DND-41 (cell line): Measurements from ENCODE around the gene PPP2R2D.
"Not testable (repeated sequence)": the region's sequence is repeated elsewhere in the genome, so short reads cannot be mapped to it uniquely, and the experiment has no call there.

Source experiments
- ATAC-seq: fragments of 200-7000 bp; cut with Tn5 transposase; 3 replicates; pipeline ENCODE4 v1.9.1; 2021; ENCODE audit warnings: low read depth; ENCODE audit not compliant: insufficient read depth
- DNase-seq: peaks from one replicate; pipeline ENCODE4 v3.0.0-alpha.2; 2020
- H2AFZ ChIP-seq: 2 replicates; pipeline ENCODE4 v1.6.0; 2012; ENCODE audit warnings: low read depth, low read length
- H3K27ac ChIP-seq: 2 replicates; pipeline ENCODE4 v1.5.1; 2012; ENCODE audit warnings: low read length, inconsistent platforms
- H3K27me3 ChIP-seq: fragments of 200-600 bp; sonication (generic); 2 replicates; pipeline ENCODE4 v1.6.0; 2012; ENCODE audit warnings: low read length, mild to moderate bottlenecking, inconsistent platforms; ENCODE audit not compliant: insufficient read depth, poor library complexity
- H3K36me3 ChIP-seq: 2 replicates; pipeline ENCODE4 v1.5.1; 2012; ENCODE audit warnings: low read length, inconsistent platforms; ENCODE audit not compliant: insufficient read depth
- H3K4me1 ChIP-seq: 2 replicates; pipeline ENCODE4 v1.5.1; 2012; ENCODE audit warnings: mild to moderate bottlenecking, low read length; ENCODE audit not compliant: insufficient read depth
- H3K4me2 ChIP-seq: 2 replicates; pipeline ENCODE4 v1.6.0; 2012; ENCODE audit warnings: mild to moderate bottlenecking, moderate library complexity, low read length, inconsistent platforms; ENCODE audit not compliant: insufficient read depth
- H3K4me3 ChIP-seq, 2 experiments: fragments of 200-600 bp in 1 of 2; shearing (Covaris generic) in 1 of 2; 2 replicates each; pipeline ENCODE4 v1.5.1; 2012 to 2016; ENCODE audit warnings: inconsistent platforms in 2 of 2, low read length in 2 of 2, mild to moderate bottlenecking in 2 of 2, low read depth in 1 of 2, moderate library complexity in 1 of 2
- H3K79me2 ChIP-seq: 2 replicates; pipeline ENCODE4 v1.6.0; 2012; ENCODE audit warnings: low read length, inconsistent platforms; ENCODE audit not compliant: insufficient read depth
- H3K9ac ChIP-seq: 2 replicates; pipeline ENCODE4 v1.6.0; 2012; ENCODE audit warnings: low read depth, mild to moderate bottlenecking, inconsistent platforms, low read length, moderate library complexity
- H3K9me3 ChIP-seq: 2 replicates; pipeline ENCODE4 v1.5.1; 2012; ENCODE audit warnings: low read length, moderate library complexity, mild to moderate bottlenecking, inconsistent platforms; ENCODE audit not compliant: insufficient read depth, severe bottlenecking
- H4K20me1 ChIP-seq: 2 replicates; pipeline ENCODE4 v1.6.0; 2012; ENCODE audit warnings: low read length; ENCODE audit not compliant: insufficient read depth
- EZH2 ChIP-seq: IDR thresholded peaks from 3 replicates; pipeline ENCODE4 v1.6.1; 2012; ENCODE audit warnings: borderline replicate concordance, low read depth, mild to moderate bottlenecking, moderate library complexity, low read length, inconsistent platforms; ENCODE audit not compliant: severe bottlenecking
- TF ChIP-seq, protein P1 (sequence below): IDR thresholded peaks from 2 replicates; pipeline ENCODE4 v1.5.1; 2012; ENCODE audit warnings: borderline replicate concordance, low read length, moderate library complexity, mild to moderate bottlenecking; ENCODE audit not compliant: poor library complexity, severe bottlenecking; ENCODE audit errors: extremely low read depth

Gene PPP2R2D

GRCh38 chr10:131912620-131913019 lies 11.8 kb downstream of the PPP2R2D start:
- no peak overlapping the region for H3K4me3 ChIP-seq
- H3K9me3 ChIP-seq: no peaks in the 10 kb centered on the region
- no peak overlapping the region for H3K9ac ChIP-seq
- H2AFZ ChIP-seq: no peak overlapping the region
- H4K20me1 ChIP-seq: peaks cover 91% of the 10 kb centered on the region
- TF ChIP-seq, protein P1, sequence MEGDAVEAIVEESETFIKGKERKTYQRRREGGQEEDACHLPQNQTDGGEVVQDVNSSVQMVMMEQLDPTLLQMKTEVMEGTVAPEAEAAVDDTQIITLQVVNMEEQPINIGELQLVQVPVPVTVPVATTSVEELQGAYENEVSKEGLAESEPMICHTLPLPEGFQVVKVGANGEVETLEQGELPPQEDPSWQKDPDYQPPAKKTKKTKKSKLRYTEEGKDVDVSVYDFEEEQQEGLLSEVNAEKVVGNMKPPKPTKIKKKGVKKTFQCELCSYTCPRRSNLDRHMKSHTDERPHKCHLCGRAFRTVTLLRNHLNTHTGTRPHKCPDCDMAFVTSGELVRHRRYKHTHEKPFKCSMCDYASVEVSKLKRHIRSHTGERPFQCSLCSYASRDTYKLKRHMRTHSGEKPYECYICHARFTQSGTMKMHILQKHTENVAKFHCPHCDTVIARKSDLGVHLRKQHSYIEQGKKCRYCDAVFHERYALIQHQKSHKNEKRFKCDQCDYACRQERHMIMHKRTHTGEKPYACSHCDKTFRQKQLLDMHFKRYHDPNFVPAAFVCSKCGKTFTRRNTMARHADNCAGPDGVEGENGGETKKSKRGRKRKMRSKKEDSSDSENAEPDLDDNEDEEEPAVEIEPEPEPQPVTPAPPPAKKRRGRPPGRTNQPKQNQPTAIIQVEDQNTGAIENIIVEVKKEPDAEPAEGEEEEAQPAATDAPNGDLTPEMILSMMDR: no peak
- no peak for TF ChIP-seq EZH2
- H3K36me3 ChIP-seq: peaks cover 50% of the 10 kb centered on the region
- H3K79me2 ChIP-seq: peaks cover 95% of the 10 kb centered on the region
- DNase-seq: no peak
- no peak overlapping the region for H3K4me2 ChIP-seq
- peaks cover 11% of the 10 kb centered on the region for H3K4me1 ChIP-seq
- no peaks in the 10 kb centered on the region for H3K27me3 ChIP-seq
- no peak overlapping the region for H3K27ac ChIP-seq
- ATAC-seq: no peak

- ATAC-seq (no peak), DNase-seq (no peak)
- Histone ChIP-seq H3K4me2 (no peak overlapping the region), H2AFZ (no peak overlapping the region), H3K9ac (no peak overlapping the region), H3K79me2 (peaks cover 93% of the 10 kb centered on the region), H3K4me1 (no peaks in the 10 kb centered on the region), H3K4me3 (no peak overlapping the region), H4K20me1 (peaks cover 89% of the 10 kb centered on the region), H3K27ac (no peak overlapping the region), H3K36me3 (peaks cover 31% of the 10 kb centered on the region), H3K27me3 (no peaks in the 10 kb centered on the region), H3K9me3 (no peaks in the 10 kb centered on the region)
- no peak for TF ChIP-seq EZH2
- TF ChIP-seq, protein P1: no peak
These were observed 14.7 kb downstream of the PPP2R2D start for GRCh38 chr10:131915484-131915883.

- Histone ChIP-seq H2AFZ (no peak overlapping the region), H3K79me2 (peaks cover 93% of the 10 kb centered on the region), H4K20me1 (peaks cover 89% of the 10 kb centered on the region), H3K4me3 (no peak overlapping the region), H3K9ac (no peak overlapping the region), H3K27me3 (no peaks in the 10 kb centered on the region), H3K4me2 (no peak overlapping the region), H3K9me3 (no peaks in the 10 kb centered on the region), H3K4me1 (no peaks in the 10 kb centered on the region), H3K36me3 (peaks cover 26% of the 10 kb centered on the region), H3K27ac (no peak overlapping the region)
- TF ChIP-seq EZH2: no peak
- TF ChIP-seq, protein P1: no peak
- ATAC-seq (no peak), DNase-seq (no peak)
These were observed 15.4 kb downstream of the PPP2R2D start for GRCh38 chr10:131915990-131916766.

GRCh38 chr10:131916767-131917160 lies 16.0 kb downstream of the PPP2R2D start:
- not testable (repeated sequence) for ATAC-seq, H3K9ac ChIP-seq, H3K9me3 ChIP-seq, H3K27me3 ChIP-seq, H2AFZ ChIP-seq, H3K4me3 ChIP-seq, H3K4me1 ChIP-seq, DNase-seq, H3K27ac ChIP-seq, H3K4me2 ChIP-seq
- peaks cover 21% of the 10 kb centered on the region for H3K36me3 ChIP-seq
- peaks cover 88% of the 10 kb centered on the region for H4K20me1 ChIP-seq
- peaks cover 93% of the 10 kb centered on the region for H3K79me2 ChIP-seq

- H3K4me3 ChIP-seq, H3K9me3 ChIP-seq, H3K27ac ChIP-seq, H3K27me3 ChIP-seq, H2AFZ ChIP-seq, ATAC-seq, H3K4me2 ChIP-seq, H3K4me1 ChIP-seq, DNase-seq, H3K9ac ChIP-seq: not testable (repeated sequence)
- peaks cover 16% of the 10 kb centered on the region; the same call in 1 of the 2 replicates for H3K36me3 ChIP-seq
- peaks cover 82% of the 10 kb centered on the region for H4K20me1 ChIP-seq
- H3K79me2 ChIP-seq: peaks cover 93% of the 10 kb centered on the region
These were observed 16.7 kb downstream of the PPP2R2D start for GRCh38 chr10:131917496-131917895.

DNA sequence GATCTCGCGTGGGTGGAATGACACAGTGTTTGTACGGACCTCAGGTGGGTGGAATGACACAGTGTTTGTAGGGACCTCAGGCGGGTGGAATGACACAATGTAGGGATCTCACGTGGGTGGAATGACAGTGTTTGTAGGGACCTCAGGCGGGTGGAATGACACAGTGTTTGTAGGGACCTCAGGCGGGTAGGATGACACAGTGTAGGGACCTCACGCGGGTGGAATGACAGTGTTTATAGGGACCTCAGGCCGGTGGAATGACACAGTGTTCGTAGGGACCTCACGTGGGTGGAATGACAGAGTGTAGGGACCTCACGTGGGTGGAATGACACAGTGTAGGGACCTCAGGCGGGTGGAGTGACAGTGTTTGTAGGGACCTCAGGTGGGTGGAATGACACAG lies 18.7 kb downstream of the PPP2R2D start:
- not testable (repeated sequence) for H3K36me3 ChIP-seq, H3K9ac ChIP-seq, H3K9me3 ChIP-seq, H2AFZ ChIP-seq, H3K4me2 ChIP-seq, H3K27me3 ChIP-seq, DNase-seq, ATAC-seq, H3K4me1 ChIP-seq, H3K4me3 ChIP-seq, H3K27ac ChIP-seq
- Histone ChIP-seq H3K79me2 (peaks cover 93% of the 10 kb centered on the region), H4K20me1 (peaks cover 72% of the 10 kb centered on the region)
